ENCODE measurements around the gene CARMIL3.

Gene CARMIL3

DNA sequence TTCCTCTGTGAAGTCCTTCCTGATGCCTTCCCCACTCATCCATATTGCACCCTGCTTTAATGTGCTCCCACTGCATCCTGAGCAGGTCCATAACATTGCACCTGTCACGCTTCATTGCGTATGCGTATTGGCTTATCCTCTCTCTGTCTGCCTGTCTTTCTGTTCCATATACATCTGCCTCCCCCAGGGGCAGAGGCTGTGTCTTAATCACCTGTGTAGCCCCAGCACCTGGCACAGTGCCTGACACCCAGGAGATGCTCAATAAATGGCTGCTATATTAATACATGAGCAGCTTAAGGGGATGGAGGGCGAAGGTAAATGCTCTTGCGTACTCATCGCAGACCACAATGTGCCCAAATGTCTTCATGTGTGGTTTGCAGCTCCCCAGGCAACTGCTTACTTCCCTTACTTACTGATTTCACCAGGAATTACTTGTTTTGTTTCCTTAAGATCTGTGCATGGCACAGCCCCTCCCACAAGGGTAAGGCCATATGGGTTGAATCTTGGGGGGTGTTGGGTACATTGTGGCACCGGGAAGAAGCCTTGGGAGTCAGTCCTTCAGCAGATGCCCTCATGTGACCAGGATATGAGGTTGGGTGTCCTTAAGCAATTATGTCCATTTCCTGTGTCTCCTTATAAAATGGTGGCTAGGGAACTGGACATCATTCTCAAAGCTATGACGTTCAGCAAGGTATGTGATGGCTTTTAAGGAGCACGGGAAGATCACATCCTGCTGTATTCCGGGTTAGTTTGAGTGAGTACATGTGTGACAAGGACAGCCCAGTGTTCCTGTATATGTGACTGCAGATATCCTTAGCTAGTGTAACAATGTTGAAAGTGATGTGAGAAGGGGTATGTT, 18.7 kb downstream of the CARMIL3 start:
- Histone ChIP-seq H3K4me2 (ENCODE audit: low read length, poor library complexity, severe bottlenecking) (no peak overlapping the region), H3K36me3 (ENCODE audit: control insufficient read depth in 1 of 2, insufficient read depth in 2 of 2, low read depth in 1 of 2, low read length in 2 of 2) (no peaks in the 10 kb centered on the region), H4K91ac (ENCODE audit: low read length) (no peak overlapping the region), H4K8ac (ENCODE audit: low read length) (no peak overlapping the region), H2BK12ac (ENCODE audit: low read length in 2 of 2) (no peak overlapping the region), H3K9me3 (ENCODE audit: control insufficient read depth, low read length) (no peaks in the 10 kb centered on the region), H2AFZ (ENCODE audit: low read depth, low read length) (no peak overlapping the region), H3K9ac (ENCODE audit: low read length) (no peak overlapping the region), H2BK120ac (ENCODE audit: low read depth, low read length) (no peak overlapping the region), H3K79me1 (replicated peaks; ENCODE audit: low read length, poor library complexity, severe bottlenecking) (no peaks in the 10 kb centered on the region), H2AK5ac (ENCODE audit: low read length, severe bottlenecking) (no peak overlapping the region), H3K27me3 (ENCODE audit: control insufficient read depth in 1 of 2, insufficient read depth in 1 of 2, low read length in 2 of 2) (peaks cover 68 to 79% of the 10 kb centered on the region in 2 experiments), H3K4me3 (ENCODE audit: insufficient read depth in 1 of 2, low read depth in 1 of 2, low read length in 2 of 2) (no peak overlapping the region), H2BK5ac (ENCODE audit: low read depth, low read length, poor library complexity, severe bottlenecking) (no peak overlapping the region), H3K23ac (ENCODE audit: low read length in 2 of 2) (peak overlapping the region in 1 of 2 experiments; percentile 41), H3K4ac (ENCODE audit: low read depth in 1 of 2, low read length in 2 of 2) (no peak overlapping the region), H3K27ac (ENCODE audit: low read length, poor library complexity, severe bottlenecking) (no peak overlapping the region), H3K4me1 (ENCODE audit: control insufficient read depth, insufficient read depth, low read depth, low read length) (peaks cover 3% of the 10 kb centered on the region), H2BK15ac (ENCODE audit: low read depth, poor library complexity, severe bottlenecking) (no peak overlapping the region), H3K14ac (ENCODE audit: low read length in 2 of 2) (no peak overlapping the region), H3K18ac (ENCODE audit: low read depth in 1 of 2, low read length in 2 of 2) (no peak overlapping the region)
- 85% methylated on average over 10 of the region's 10 CpGs for WGBS
- no peak for DNase-seq

DNA sequence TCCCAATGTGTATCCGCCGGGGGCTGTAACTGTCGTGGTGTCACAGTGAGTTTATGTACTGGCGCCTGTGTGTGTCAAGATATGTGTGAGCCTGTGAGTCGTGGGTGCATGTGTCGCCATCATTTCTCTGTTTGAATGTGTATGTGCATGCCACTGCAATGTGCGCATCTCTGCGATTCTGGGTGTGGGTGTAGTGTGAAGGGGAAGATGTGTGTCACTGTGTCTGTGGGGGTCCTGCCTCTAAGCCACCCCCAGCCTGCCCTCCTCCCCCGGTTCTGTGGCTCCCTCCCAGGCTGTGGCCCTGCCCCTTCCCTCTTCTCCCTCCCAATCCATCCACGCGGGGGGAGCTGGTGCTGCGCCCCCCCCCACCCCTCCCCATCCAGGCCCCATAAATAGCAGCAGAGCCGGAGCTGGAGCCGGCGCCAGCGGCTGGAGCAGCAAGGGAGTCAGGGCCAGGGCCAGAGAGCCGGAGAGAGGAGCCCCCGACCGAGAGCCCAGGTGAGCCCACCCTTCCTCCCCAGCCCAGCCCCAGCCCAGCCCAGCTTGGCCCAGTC, 19.4 kb downstream of the CARMIL3 start, which contains the start of gene CPNE6:
TSS of gene CPNE6 (plus strand) at position 419 of the 554 bp plus-strand sequence. CDS start 1,375 bp downstream, outside the sequence.
- H3K18ac ChIP-seq (ENCODE audit: low read depth in 1 of 2, low read length in 2 of 2) = no peak within 1 kb of the TSS
- no peak within 1 kb of the TSS for H2AFZ ChIP-seq (ENCODE audit: low read depth, low read length)
- H3K27ac ChIP-seq (ENCODE audit: low read length, poor library complexity, severe bottlenecking) = no peak within 1 kb of the TSS
- H2BK12ac ChIP-seq (ENCODE audit: low read length in 2 of 2) = no peak within 1 kb of the TSS
- H2AK5ac ChIP-seq (ENCODE audit: low read length, severe bottlenecking) = no peak within 1 kb of the TSS
- H3K4me1 ChIP-seq (ENCODE audit: control insufficient read depth, insufficient read depth, low read depth, low read length) = peaks cover 3% of the 10 kb centered on the region
- H3K23ac ChIP-seq (ENCODE audit: low read length in 2 of 2) = peak within 1 kb of the TSS in 1 of 2 experiments; percentile 41
- H3K14ac ChIP-seq (ENCODE audit: low read length in 2 of 2) = no peak within 1 kb of the TSS
- H3K9ac ChIP-seq (ENCODE audit: low read length) = no peak within 1 kb of the TSS
- H3K36me3 ChIP-seq (ENCODE audit: control insufficient read depth in 1 of 2, insufficient read depth in 2 of 2, low read depth in 1 of 2, low read length in 2 of 2) = no peaks in the 10 kb centered on the region
- DNase-seq = no peak
- no peak within 1 kb of the TSS for H2BK5ac ChIP-seq (ENCODE audit: low read depth, low read length, poor library complexity, severe bottlenecking)
- H3K4me2 ChIP-seq (ENCODE audit: low read length, poor library complexity, severe bottlenecking) = no peak within 1 kb of the TSS
- H4K8ac ChIP-seq (ENCODE audit: low read length) = no peak within 1 kb of the TSS
- H3K9me3 ChIP-seq (ENCODE audit: control insufficient read depth, low read length) = no peaks in the 10 kb centered on the region
- peaks cover 68 to 84% of the 10 kb centered on the region in 2 experiments for H3K27me3 ChIP-seq (ENCODE audit: control insufficient read depth in 1 of 2, insufficient read depth in 1 of 2, low read length in 2 of 2)
- no peaks in the 10 kb centered on the region for H3K79me1 ChIP-seq (replicated peaks; ENCODE audit: low read length, poor library complexity, severe bottlenecking)
- H3K4me3 ChIP-seq (ENCODE audit: insufficient read depth in 1 of 2, low read depth in 1 of 2, low read length in 2 of 2) = no peak within 1 kb of the TSS
- 86% methylated on average over 17 of the region's 19 CpGs for WGBS
- no peak within 1 kb of the TSS for H3K4ac ChIP-seq (ENCODE audit: low read depth in 1 of 2, low read length in 2 of 2)
- H2BK15ac ChIP-seq (ENCODE audit: low read depth, poor library complexity, severe bottlenecking) = no peak within 1 kb of the TSS
- no peak within 1 kb of the TSS for H2BK120ac ChIP-seq (ENCODE audit: low read depth, low read length)
- no peak within 1 kb of the TSS for H4K91ac ChIP-seq (ENCODE audit: low read length)

DNA sequence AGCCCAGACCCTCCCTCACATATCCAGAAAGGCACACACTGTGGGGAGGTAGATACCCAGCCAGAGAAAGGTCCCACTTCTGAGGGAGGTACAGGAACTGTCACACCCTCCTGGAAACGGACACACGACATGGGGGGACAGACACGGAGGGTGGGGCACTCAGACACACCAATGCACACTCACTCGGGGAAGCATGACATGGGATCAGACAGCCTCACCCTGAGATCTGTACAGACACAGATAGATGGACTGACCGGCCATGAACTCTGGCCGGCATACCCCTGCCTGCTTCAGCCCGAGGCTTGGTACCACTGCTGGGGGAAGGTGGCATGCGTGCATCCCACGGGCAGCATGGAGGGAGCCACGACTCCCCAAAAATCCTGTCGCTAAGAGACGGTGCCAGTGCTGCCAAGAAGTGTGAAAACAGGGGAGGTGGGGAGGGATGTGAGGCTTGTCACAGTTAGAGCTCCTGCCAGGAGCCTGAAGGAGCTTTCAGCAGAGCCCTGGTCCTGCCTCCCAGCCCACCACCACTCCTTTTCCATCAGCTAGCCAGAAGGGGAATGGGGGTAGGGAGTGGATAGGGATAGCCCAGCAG, 20.1 kb downstream of the CARMIL3 start:
- H3K18ac ChIP-seq (ENCODE audit: low read depth in 1 of 2, low read length in 2 of 2) = no peak overlapping the region
- H3K4me2 ChIP-seq (ENCODE audit: low read length, poor library complexity, severe bottlenecking) = no peak overlapping the region
- H3K4ac ChIP-seq (ENCODE audit: low read depth in 1 of 2, low read length in 2 of 2) = no peak overlapping the region
- no peak overlapping the region for H2AK5ac ChIP-seq (ENCODE audit: low read length, severe bottlenecking)
- no peak overlapping the region for H3K14ac ChIP-seq (ENCODE audit: low read length in 2 of 2)
- peaks cover 3% of the 10 kb centered on the region for H3K4me1 ChIP-seq (ENCODE audit: control insufficient read depth, insufficient read depth, low read depth, low read length)
- no peaks in the 10 kb centered on the region for H3K36me3 ChIP-seq (ENCODE audit: control insufficient read depth in 1 of 2, insufficient read depth in 2 of 2, low read depth in 1 of 2, low read length in 2 of 2)
- no peak overlapping the region for H2BK12ac ChIP-seq (ENCODE audit: low read length in 2 of 2)
- WGBS = 81% methylated on average over 12 of the region's 12 CpGs
- H2AFZ ChIP-seq (ENCODE audit: low read depth, low read length) = no peak overlapping the region
- no peak overlapping the region for H3K4me3 ChIP-seq (ENCODE audit: insufficient read depth in 1 of 2, low read depth in 1 of 2, low read length in 2 of 2)
- H2BK120ac ChIP-seq (ENCODE audit: low read depth, low read length) = no peak overlapping the region
- no peak overlapping the region for H3K9ac ChIP-seq (ENCODE audit: low read length)
- H3K23ac ChIP-seq (ENCODE audit: low read length in 2 of 2) = no peak overlapping the region
- no peak overlapping the region for H3K27ac ChIP-seq (ENCODE audit: low read length, poor library complexity, severe bottlenecking)
- no peaks in the 10 kb centered on the region for H3K79me1 ChIP-seq (replicated peaks; ENCODE audit: low read length, poor library complexity, severe bottlenecking)
- H4K91ac ChIP-seq (ENCODE audit: low read length) = no peak overlapping the region
- peaks cover 68 to 85% of the 10 kb centered on the region in 2 experiments for H3K27me3 ChIP-seq (ENCODE audit: control insufficient read depth in 1 of 2, insufficient read depth in 1 of 2, low read length in 2 of 2)
- H2BK5ac ChIP-seq (ENCODE audit: low read depth, low read length, poor library complexity, severe bottlenecking) = no peak overlapping the region
- DNase-seq = no peak
- no peak overlapping the region for H2BK15ac ChIP-seq (ENCODE audit: low read depth, poor library complexity, severe bottlenecking)
- no peaks in the 10 kb centered on the region for H3K9me3 ChIP-seq (ENCODE audit: control insufficient read depth, low read length)
- H4K8ac ChIP-seq (ENCODE audit: low read length) = no peak overlapping the region

DNA sequence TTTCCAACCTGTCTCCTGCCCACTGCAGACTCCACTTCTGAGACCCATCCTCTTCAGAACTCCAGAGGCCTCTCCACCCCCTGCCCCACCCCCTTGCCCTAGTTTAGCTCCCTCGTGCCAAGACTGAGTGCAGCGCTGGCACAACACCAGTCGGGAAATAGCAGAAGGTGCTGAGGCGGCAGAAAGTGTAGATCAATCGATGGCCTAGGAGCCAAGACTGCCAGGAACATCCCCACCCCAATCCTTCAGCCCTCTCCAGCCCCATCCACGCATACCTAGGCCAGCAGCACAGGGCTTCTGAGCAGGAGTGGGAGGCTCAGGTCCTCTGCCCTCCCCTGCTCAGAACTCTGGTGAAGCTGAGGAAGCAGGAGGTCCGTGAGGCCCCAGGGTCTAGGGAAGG, 20.6 kb downstream of the CARMIL3 start:
- H3K9me3 ChIP-seq (ENCODE audit: control insufficient read depth, low read length) = no peaks in the 10 kb centered on the region
- no peak overlapping the region for H2AK5ac ChIP-seq (ENCODE audit: low read length, severe bottlenecking)
- H3K36me3 ChIP-seq (ENCODE audit: control insufficient read depth in 1 of 2, insufficient read depth in 2 of 2, low read depth in 1 of 2, low read length in 2 of 2) = no peaks in the 10 kb centered on the region
- no peak overlapping the region for H2AFZ ChIP-seq (ENCODE audit: low read depth, low read length)
- 78% methylated on average over 6 of the region's 7 CpGs for WGBS
- H3K9ac ChIP-seq (ENCODE audit: low read length) = no peak overlapping the region
- H3K27me3 ChIP-seq (ENCODE audit: control insufficient read depth in 1 of 2, insufficient read depth in 1 of 2, low read length in 2 of 2) = peaks cover 66 to 84% of the 10 kb centered on the region in 2 experiments
- no peak overlapping the region for H3K27ac ChIP-seq (ENCODE audit: low read length, poor library complexity, severe bottlenecking)
- H3K18ac ChIP-seq (ENCODE audit: low read depth in 1 of 2, low read length in 2 of 2) = no peak overlapping the region
- H2BK120ac ChIP-seq (ENCODE audit: low read depth, low read length) = no peak overlapping the region
- H3K4me2 ChIP-seq (ENCODE audit: low read length, poor library complexity, severe bottlenecking) = no peak overlapping the region
- no peak overlapping the region for H2BK15ac ChIP-seq (ENCODE audit: low read depth, poor library complexity, severe bottlenecking)
- H3K14ac ChIP-seq (ENCODE audit: low read length in 2 of 2) = no peak overlapping the region
- no peak overlapping the region for H3K23ac ChIP-seq (ENCODE audit: low read length in 2 of 2)
- no peak overlapping the region for H4K91ac ChIP-seq (ENCODE audit: low read length)
- H3K4ac ChIP-seq (ENCODE audit: low read depth in 1 of 2, low read length in 2 of 2) = no peak overlapping the region
- no peak overlapping the region for H2BK12ac ChIP-seq (ENCODE audit: low read length in 2 of 2)
- no peak overlapping the region for H4K8ac ChIP-seq (ENCODE audit: low read length)
- no peak overlapping the region for H3K4me3 ChIP-seq (ENCODE audit: insufficient read depth in 1 of 2, low read depth in 1 of 2, low read length in 2 of 2)
- no peak overlapping the region for H2BK5ac ChIP-seq (ENCODE audit: low read depth, low read length, poor library complexity, severe bottlenecking)
- DNase-seq = no peak
- no peaks in the 10 kb centered on the region for H3K79me1 ChIP-seq (replicated peaks; ENCODE audit: low read length, poor library complexity, severe bottlenecking)
- peaks cover 3% of the 10 kb centered on the region for H3K4me1 ChIP-seq (ENCODE audit: control insufficient read depth, insufficient read depth, low read depth, low read length)

Data from mesenchymal stem cell (in vitro differentiated cells and primary cell).